HG03469 (cell line): ENCODE measurements around the gene UAP1.

Experiments used
- ATAC-seq: cut with Tn5 transposase; IDR thresholded peaks from one replicate; pipeline ENCODE4 v1.9.1; 2021; ENCODE audit warnings: mild to moderate bottlenecking, moderate library complexity, moderate number of reproducible peaks; ENCODE audit not compliant: unreplicated experiment

The UAP1 gene

GRCh38 chr1:162612606-162613400, 51.3 kb downstream of the UAP1 start:
- ATAC-seq, result no peak

- ATAC-seq, result no peak
Measured at GRCh38 chr1:162616848-162617247, 55.3 kb downstream of the UAP1 start.

- no peak for ATAC-seq
Measured at GRCh38 chr1:162617513-162617912, 56.0 kb downstream of the UAP1 start.

- ATAC-seq, result no peak
Measured at GRCh38 chr1:162619076-162619475, 57.6 kb downstream of the UAP1 start.

- ATAC-seq, result no peak
Measured at GRCh38 chr1:162621256-162621655, 59.7 kb downstream of the UAP1 start.

- no peak for ATAC-seq
Measured at GRCh38 chr1:162625679-162626078, 64.2 kb downstream of the UAP1 start.

GRCh38 chr1:162626094-162626493, 64.6 kb downstream of the UAP1 start:
- no peak for ATAC-seq

- no peak for ATAC-seq
Measured at GRCh38 chr1:162626761-162627160, 65.2 kb downstream of the UAP1 start.

GRCh38 chr1:162627662-162628296, 66.3 kb downstream of the UAP1 start:
- ATAC-seq, result no peak

GRCh38 chr1:162629077-162629627, 67.6 kb downstream of the UAP1 start:
- ATAC-seq, result no peak

GRCh38 chr1:162629651-162630050, 68.1 kb downstream of the UAP1 start:
- no peak for ATAC-seq

- no peak for ATAC-seq
Measured at GRCh38 chr1:162631546-162632191, 70.1 kb downstream of the UAP1 start.

- no peak for ATAC-seq
Measured at GRCh38 chr1:162632217-162632666, 70.7 kb downstream of the UAP1 start, which contains the start of gene DDR2. Gene DDR2, plus strand, starts transcription at chr1:162632464. Its CDS starts 86,600 bp downstream, at chr1:162719064.

GRCh38 chr1:162632698-162633080, 71.2 kb downstream of the UAP1 start:
- no peak for ATAC-seq

- no peak for ATAC-seq
Measured at GRCh38 chr1:162633081-162633762, 71.7 kb downstream of the UAP1 start.

GRCh38 chr1:162635418-162635817, 73.9 kb downstream of the UAP1 start:
- ATAC-seq, result no peak

GRCh38 chr1:162639718-162640117, 78.2 kb downstream of the UAP1 start:
- ATAC-seq, result peak; percentile 50

- no peak for ATAC-seq
Measured at GRCh38 chr1:162641114-162641513, 79.6 kb downstream of the UAP1 start.

- ATAC-seq, result no peak
Measured at GRCh38 chr1:162644986-162645314, 83.4 kb downstream of the UAP1 start.

GRCh38 chr1:162645666-162646065, 84.1 kb downstream of the UAP1 start:
- no peak for ATAC-seq

GRCh38 chr1:162649583-162649982, 88.1 kb downstream of the UAP1 start:
- ATAC-seq, result no peak
